Right lung (tissue), 5 donors: ENCODE results near the gene LAMP5. TPM values are rescaled to one million over a fixed set of nuclear protein-coding genes. Genes with fewer than 3 reads are reported as not detected.

Experiments used
- DNase-seq, 2 donors: peaks; one replicate each; pipeline ENCODE4 v3.0.0-alpha.2; 2013
- polyA plus RNA-seq, 5 donors: library from polyadenylated mRNA; unstranded; fragments of 120-200 nt; gene quantifications; one replicate each; pipeline versions ENCODE4 v1.2.1 to v1.2.3, GENCODE V29; 2013; ENCODE audit warnings: inconsistent platforms in 1 of 5, low replicate concordance in 1 of 5; ENCODE audit not compliant: insufficient read length in 5 of 5, insufficient read depth in 1 of 5

LAMP5 gene
- polyA plus RNA-seq, 5 donors, result 1.0 to 2.8 (median 1.7) TPM

- no peak for DNase-seq
Observed at GRCh38 chr20:9499126-9499899, 15.1 kb upstream of the LAMP5 start.

DNA sequence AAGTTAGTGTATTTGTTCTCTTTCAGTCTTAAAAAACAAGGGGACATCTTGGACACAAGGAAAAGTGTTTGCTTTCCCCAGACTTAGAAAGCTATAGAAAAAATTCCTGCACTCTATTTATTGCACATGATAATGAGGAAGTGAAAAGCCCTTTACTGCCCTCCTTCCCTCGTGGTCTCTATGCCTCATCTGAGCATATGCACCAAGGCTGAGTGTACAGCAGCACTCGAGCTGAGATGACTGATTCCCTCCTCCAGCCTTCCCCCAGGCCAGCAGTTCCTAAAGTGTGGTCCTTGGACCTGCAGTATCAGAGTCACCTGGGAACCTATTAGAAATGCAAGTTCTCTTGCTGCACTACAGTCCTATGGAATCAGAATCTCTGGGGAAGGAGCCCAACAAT, 14.3 kb upstream of the LAMP5 start:
- no peak for DNase-seq

GRCh38 chr20:9501473-9501872, 12.9 kb upstream of the LAMP5 start:
- no peak for DNase-seq

GRCh38 chr20:9503526-9504245, 10.7 kb upstream of the LAMP5 start:
- no peak for DNase-seq

GRCh38 chr20:9506280-9506821, 8.0 kb upstream of the LAMP5 start:
- no peak for DNase-seq

GRCh38 chr20:9506964-9507369, 7.4 kb upstream of the LAMP5 start:
- DNase-seq, result no peak

DNA sequence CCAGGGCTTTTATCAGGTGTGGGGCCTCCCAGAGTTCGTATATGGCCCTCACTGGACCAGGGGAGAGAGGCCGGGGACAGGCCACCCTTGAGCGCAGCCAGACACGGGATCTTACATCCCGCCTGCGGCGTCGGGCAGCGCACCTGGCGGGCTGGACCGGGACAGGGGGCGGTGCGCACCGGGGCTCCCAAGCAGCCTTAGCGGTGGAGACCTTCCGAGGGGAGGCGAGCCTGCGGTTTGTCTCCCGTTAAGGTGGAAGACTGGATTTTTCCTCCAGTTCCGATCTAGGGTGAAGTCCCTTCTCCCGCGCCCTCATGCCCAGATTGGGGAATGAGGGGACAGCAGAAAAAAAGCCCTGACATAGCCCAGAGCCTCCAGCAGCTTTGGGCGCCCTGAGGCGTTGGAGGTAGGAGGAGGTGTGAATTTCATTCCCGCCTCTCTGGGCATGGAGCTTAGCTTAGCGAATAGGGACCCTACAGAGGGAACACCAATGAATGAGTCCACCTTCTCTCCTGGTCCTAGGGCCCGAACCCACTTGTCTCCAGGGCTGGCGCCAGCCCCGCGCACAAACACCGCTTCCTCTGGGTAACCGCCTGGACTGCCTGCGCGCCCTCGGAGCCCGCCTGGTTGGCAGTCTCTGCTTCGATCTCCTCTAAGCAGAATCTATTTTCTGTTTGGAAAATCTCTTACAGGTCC, 6.7 kb upstream of the LAMP5 start:
- no peak for DNase-seq

GRCh38 chr20:9508240-9508661, 6.1 kb upstream of the LAMP5 start:
- no peak for DNase-seq

DNA sequence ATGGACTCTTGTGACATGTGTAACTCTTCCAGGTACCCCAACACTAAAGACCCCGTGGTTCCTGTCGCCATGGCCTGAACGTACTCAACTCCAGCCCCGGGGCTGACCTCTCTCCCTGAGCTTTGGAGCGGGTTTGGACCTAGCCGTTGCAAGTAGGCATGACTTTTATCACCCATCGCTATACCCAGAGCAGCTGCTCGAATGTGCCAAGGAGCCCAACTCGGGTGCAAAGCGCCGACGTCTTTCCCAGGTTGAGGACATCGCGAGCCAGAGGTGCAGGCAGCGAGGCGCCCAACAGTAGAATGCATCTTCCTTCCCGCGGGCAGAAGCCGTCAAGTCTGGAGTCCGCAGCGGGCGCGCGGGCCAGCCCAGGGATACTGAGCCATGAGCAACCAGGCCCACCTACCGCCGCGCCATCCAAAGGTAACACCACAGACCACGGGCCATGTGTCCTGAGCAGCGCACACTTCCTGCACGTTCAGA, 5.7 kb upstream of the LAMP5 start:
- DNase-seq, result no peak

DNA sequence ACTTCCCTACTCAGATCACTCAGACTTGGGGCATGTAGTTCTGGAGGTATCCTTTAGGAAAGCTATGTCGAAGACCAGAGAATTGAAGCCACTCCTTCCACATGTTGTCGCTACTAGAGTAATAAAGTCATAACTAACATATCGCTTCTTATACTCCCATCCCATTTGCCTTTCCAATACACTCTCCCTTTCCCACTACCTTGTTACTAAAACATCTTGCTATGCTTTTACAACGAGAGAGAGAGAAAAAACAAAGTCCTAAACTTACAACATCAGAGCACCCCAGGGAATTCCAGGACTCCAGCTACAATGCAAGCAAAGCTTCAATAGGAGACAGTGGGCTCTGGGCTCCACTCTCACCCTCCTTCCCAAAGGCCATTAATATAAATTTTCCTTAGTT, 5.1 kb upstream of the LAMP5 start:
- DNase-seq, result no peak

DNA sequence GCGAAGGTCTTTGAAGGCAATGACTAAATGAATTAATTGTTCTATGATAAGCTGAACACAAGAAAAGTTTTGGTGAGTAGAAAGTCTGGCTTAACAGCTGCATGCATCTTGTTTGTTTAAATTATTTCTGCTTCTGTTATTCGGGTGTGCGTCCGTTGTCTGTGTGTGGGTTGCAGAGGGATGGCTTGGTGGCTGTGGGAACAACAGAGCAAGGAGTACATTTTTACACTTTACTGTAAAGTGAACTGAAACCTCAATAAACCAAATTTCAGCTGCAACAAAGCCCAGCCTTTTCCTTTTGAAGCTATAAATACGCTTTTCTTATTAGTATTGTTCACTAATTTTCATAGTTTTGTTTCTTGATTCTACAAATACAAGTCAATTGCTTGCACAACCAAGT, 3.5 kb upstream of the LAMP5 start:
- no peak for DNase-seq

DNA sequence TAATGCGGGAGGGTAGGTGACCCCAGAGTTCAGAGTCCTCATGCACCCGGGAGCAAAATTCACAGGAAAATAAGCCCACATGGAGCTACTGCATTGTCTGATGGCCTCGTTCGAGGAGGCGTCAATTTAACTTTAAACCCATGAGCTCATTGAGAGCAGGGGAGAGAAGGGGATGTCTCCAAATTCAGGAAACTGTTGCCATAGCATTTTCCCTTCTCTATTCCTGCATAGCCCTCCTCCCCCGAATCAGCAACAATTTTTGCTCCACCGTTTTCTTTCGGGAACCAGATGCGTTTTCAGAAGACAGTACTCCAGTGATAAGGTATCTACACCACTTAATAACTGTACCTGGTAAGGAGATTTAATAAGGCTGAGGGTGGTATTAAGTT, 324 bp upstream of the LAMP5 start:
- DNase-seq, result no peak

DNA sequence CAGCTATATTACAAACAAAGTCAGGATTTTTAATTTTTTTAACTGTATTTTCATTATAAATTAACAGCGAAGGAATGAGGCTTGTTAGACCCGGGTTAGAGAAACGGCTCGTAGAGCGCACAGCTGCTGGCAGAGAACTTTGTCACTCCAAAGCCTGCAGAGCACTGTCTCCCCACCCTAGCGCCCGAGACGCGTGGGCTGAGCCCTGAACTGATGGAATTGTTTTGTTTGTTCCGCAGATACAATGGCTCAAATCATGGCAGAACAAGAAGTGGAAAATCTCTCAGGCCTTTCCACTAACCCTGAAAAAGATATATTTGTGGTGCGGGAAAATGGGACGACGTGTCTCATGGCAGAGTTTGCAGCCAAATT, 810 bp downstream of the LAMP5 start:
- DNase-seq, result no peak

GRCh38 chr20:9515741-9516233, 1.4 kb downstream of the LAMP5 start:
- DNase-seq, result no peak

DNA sequence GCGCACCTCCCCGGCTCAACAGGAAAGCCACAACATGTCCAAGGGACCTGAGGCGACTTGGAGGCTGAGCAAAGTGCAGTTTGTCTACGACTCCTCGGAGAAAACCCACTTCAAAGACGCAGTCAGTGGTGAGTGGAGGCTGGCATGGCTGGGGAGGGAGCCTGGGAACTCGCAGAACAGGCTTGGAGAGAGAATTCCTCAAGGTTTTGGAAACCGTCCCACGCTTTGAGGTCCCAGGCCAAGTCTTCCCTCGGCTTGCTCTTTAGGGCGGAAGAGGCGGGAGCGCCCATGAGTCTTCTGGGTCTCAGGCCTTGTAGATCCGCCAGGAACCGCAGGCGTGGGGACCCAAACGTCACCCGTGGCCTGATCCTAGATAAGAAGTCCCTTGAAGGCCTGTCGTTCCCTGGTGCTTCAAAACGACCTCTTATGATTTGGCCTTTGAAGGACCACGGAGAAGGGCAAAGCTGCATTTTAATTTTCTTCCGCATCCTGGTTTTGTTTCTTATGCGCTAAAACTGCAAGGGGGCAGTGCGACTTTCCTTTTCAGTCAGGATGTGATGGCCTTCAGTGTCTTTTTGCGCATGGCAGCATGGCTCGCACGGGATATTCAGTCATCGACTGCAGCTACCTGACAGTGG, 2.0 kb downstream of the LAMP5 start:
- DNase-seq, result no peak

GRCh38 chr20:9517297-9518162, 3.1 kb downstream of the LAMP5 start:
- no peak for DNase-seq

GRCh38 chr20:9518576-9519175, 4.3 kb downstream of the LAMP5 start:
- no peak for DNase-seq

DNA sequence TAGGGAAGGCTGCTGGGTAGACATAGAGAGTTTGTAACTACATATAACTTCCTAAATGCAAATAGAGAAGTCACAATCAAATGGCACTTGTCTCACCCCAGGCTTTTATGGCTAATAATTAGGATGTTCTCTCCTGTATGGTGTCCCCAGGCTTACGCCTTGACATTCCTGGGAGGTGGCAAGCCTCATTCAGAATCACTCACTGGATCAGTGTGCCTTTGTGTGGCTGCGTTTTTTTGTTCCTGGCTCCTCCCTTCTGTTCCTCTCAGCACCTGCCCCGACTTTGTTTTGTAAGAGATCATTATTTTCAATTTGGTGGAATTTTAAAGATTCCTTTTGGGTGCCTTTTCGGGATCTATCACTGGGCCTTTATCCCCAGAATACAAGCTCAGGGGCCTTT, 5.7 kb downstream of the LAMP5 start:
- DNase-seq, result no peak

DNA sequence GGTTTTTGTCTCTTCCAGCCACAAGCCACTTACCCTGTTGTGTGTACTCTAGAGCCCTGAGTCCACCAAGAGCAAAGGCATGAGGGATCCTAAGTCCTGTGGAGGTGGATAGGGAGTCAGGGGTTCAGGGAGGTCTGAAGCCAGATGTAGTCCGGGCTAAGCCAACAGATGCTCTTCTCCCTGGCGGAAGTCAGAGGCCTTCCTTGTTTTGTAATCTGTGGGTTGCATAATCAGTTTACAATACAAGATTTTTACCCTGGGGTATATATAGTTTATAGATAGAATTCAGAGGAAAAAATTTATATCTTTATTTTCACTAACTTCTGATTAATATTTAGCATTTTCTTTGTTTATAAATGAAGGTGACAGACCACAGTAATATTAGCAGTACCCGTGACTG, 9.2 kb downstream of the LAMP5 start:
- no peak for DNase-seq

DNA sequence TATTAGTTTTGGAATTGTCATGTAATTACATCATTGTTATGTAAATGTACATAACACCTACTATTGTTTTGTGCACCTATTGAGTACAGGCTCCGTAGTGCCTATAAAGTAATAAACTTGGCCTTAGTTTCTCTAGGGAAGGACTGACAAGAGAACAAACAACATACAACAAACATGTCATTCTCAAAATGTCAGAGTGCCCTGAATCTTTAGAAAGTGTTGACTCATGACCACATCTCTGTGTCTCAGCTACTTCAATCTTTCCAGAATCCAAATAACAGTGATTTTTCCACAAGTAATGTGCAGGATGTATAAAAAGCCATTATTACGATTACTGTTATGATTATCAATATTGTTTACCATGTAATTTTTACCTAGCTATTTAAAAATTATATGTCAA, 17.2 kb downstream of the LAMP5 start:
- no peak for DNase-seq
